GM12878 (cell line): Measurements from ENCODE around the gene ESPNL. TPM values are rescaled to one million over a fixed set of nuclear protein-coding genes. Genes with fewer than 3 reads are reported as not detected.

Experiments used
- ATAC-seq: fragments of 200-7000 bp; cut with Tn5 transposase; 3 replicates; pipeline ENCODE4 v1.9.1; 2020; ENCODE audit warnings: mild to moderate bottlenecking, moderate library complexity
- BruUV-seq: library from RNA; stranded (reverse); fragments of 400-500 nt; replicated peaks from 2 replicates; lab custom pipeline; 2021; lab: Mats Ljungman, UMichigan
- CTCF ChIA-PET: fragments of 300-600 bp; sonication (Branson Sonifier 250); formaldehyde crosslinking; extraction: SDS; loops from one replicate; lab custom pipeline; 2021; ENCODE audit warnings: inconsistent platforms; lab: Yijun Ruan, JAX
- POLR2A ChIA-PET: fragments of 350-600 bp; formaldehyde crosslinking; extraction: SDS; loops from one replicate; lab custom pipeline; 2021; ENCODE audit warnings: inconsistent platforms; lab: Charles Lee
- RAD21 ChIA-PET: fragments of 300-600 bp; sonication (Branson Sonifier 250); formaldehyde crosslinking; loops from one replicate; lab custom pipeline; 2023; ENCODE audit warnings: antibody characterized with exemption; ENCODE audit not compliant: unreplicated experiment; lab: Charles Lee
- SMC1A ChIA-PET: fragments of 300-600 bp; sonication (Branson Sonifier 250); formaldehyde crosslinking; loops from one replicate; lab custom pipeline; 2023; ENCODE audit not compliant: unreplicated experiment, uncharacterized antibody; lab: Charles Lee
- DNase-seq: peaks from one replicate; pipeline ENCODE4 v3.0.0-alpha.2; 2011; ENCODE audit warnings: low read depth, low spot score
- FAIRE-seq: peaks from 3 replicates; lab custom pipeline; 2011; peaks lifted over from hg19 to GRCh38; lab: Jason Lieb, UNC
- H2AFZ ChIP-seq: 2 replicates; pipeline ENCODE4 v1.6.0; 2011; ENCODE audit warnings: low read depth, low read length, control low read depth; ENCODE audit not compliant: control insufficient read depth
- H3K27ac ChIP-seq: 2 replicates; pipeline ENCODE4 v1.5.1; 2011; ENCODE audit warnings: control low read depth; ENCODE audit not compliant: control insufficient read depth, insufficient read depth
- H3K27me3 ChIP-seq, 2 experiments: replicated peaks in 1 of 2; 2 replicates each; pipeline versions ENCODE4 v1.6.0 to v1.6.1; 2011; ENCODE audit warnings: low read length in 1 of 2; ENCODE audit not compliant: control insufficient read depth in 2 of 2, insufficient read depth in 2 of 2
- H3K36me3 ChIP-seq, 2 experiments: 2 replicates each; pipeline ENCODE4 v1.5.1; 2011; ENCODE audit warnings: low read length in 1 of 2; ENCODE audit not compliant: control insufficient read depth in 2 of 2, insufficient read depth in 2 of 2
- H3K4me1 ChIP-seq: 2 replicates; pipeline ENCODE4 v1.6.1; 2011; ENCODE audit warnings: mild to moderate bottlenecking, low read length, moderate library complexity, mixed read lengths; ENCODE audit not compliant: control insufficient read depth, insufficient read depth
- H3K4me2 ChIP-seq: 2 replicates; pipeline ENCODE4 v1.6.0; 2011; ENCODE audit warnings: control low read depth; ENCODE audit not compliant: control insufficient read depth, insufficient read depth
- H3K4me3 ChIP-seq: fragments of 200-600 bp; sonication (generic); 2 replicates; pipeline ENCODE4 v1.5.1; 2016
- H3K79me2 ChIP-seq: 2 replicates; pipeline ENCODE4 v1.6.0; 2011; ENCODE audit warnings: low read length; ENCODE audit not compliant: control insufficient read depth, insufficient read depth
- H3K9ac ChIP-seq: 2 replicates; pipeline ENCODE4 v1.8.0; 2011; ENCODE audit warnings: low read length, control low read depth, mixed read lengths; ENCODE audit not compliant: control insufficient read depth, insufficient read depth
- H3K9me3 ChIP-seq: replicated peaks from 3 replicates; pipeline ENCODE4 v1.5.1; 2011; ENCODE audit warnings: mild to moderate bottlenecking, low read length; ENCODE audit not compliant: control insufficient read depth, insufficient read depth
- H4K20me1 ChIP-seq: 2 replicates; pipeline ENCODE4 v1.6.0; 2011; ENCODE audit not compliant: control insufficient read depth, insufficient read depth
- HDGF ChIP-seq: fragments of 450-650 bp; IDR thresholded peaks from 2 replicates; pipeline ENCODE4 v1.6.1; 2016; ENCODE audit warnings: antibody characterized with exemption
- REST ChIP-seq: IDR thresholded peaks from 2 replicates; pipeline ENCODE4 v1.6.1; 2012; ENCODE audit warnings: mild to moderate bottlenecking, low read depth, low read length
- SUPT20H ChIP-seq: IDR thresholded peaks from 2 replicates; pipeline ENCODE4 v1.6.1; 2011; ENCODE audit warnings: low read depth, mild to moderate bottlenecking, low read length, moderate library complexity, borderline replicate concordance; ENCODE audit not compliant: control insufficient read depth
- TAF1 ChIP-seq: IDR thresholded peaks from 2 replicates; pipeline ENCODE4 v1.6.1; 2011; ENCODE audit warnings: mild to moderate bottlenecking, low read depth, low read length, borderline replicate concordance
- ZNF217 ChIP-seq: fragments of 450-650 bp; IDR thresholded peaks from 2 replicates; pipeline ENCODE4 v1.6.1; 2017; ENCODE audit warnings: antibody characterized with exemption, mild to moderate bottlenecking
- WGBS: methylation state at CpG from one replicate; pipeline ENCODE4 v1.1.6; 2016; ENCODE audit warnings: low lambda C conversion rate; ENCODE audit not compliant: insufficient replicate concordance, insufficient coverage; ENCODE audit errors: missing lambda C conversion rate; 5-methylcytosine and 5-hydroxymethylcytosine counted together
- in situ Hi-C: fragments of 300-500 bp; cut with MboI; formaldehyde crosslinking; loops from 9 replicates; pipeline ENCODE4 v1.14.3; 2018; ENCODE audit warnings: mixed read lengths
- intact Hi-C: fragments of 100-400 bp; cut with micrococcal nuclease; formaldehyde crosslinking; loops from one replicate; pipeline ENCODE4 v1.14.2; 2022; ENCODE audit not compliant: unreplicated experiment
- polyA plus RNA-seq, 11 experiments: library from polyadenylated mRNA; depleted of rRNA in 4 of 11; unstranded in 6 of 11; stranded (reverse) in 5 of 11; fragments of >200 nt; fragmentation: Nextera tagmentation in 4 of 11; fragmentation: Illumina TruSeq in 1 of 11; extraction: Ambion mirVana in 4 of 11; extraction: Trizol in 1 of 11; gene quantifications; 1 replicate in 1 of 11; 2 replicates in 10 of 11; pipeline versions ENCODE4 v1.2.1 to v1.2.3, GENCODE V29; 2011 to 2016; ENCODE audit warnings: inconsistent platforms in 2 of 11, missing spikeins in 2 of 11, low read depth in 1 of 11
- total RNA-seq, 4 experiments: library from RNA; depleted of rRNA in 3 of 4; stranded (reverse); fragments of >200 nt in 3 of 4; fragmentation: Illumina TruSeq in 1 of 4; extraction: Trizol in 1 of 4; gene quantifications; 2 replicates each; pipeline versions ENCODE4 v1.2.1 to v1.2.3, GENCODE V29; 2013 to 2021
- TF ChIP-seq, protein P1 (sequence below): IDR thresholded peaks from 2 replicates; pipeline ENCODE4 v1.6.1; 2012; ENCODE audit warnings: low read depth, low read length, improper control_type of control experiment

ESPNL gene
- total and polyA plus RNA-seq, 10 of the 15 experiments (the other 5 are each of a cell fraction or from before 2014, with no cell fraction given) = 0.05 to 0.94 (median 0.36) TPM; not detected in 3

- H3K36me3 ChIP-seq = no peaks in the 10 kb centered on the region
- FAIRE-seq (no peak), ATAC-seq (no peak)
- in situ Hi-C loops = no loop called here
- H3K9ac ChIP-seq = no peak overlapping the region
- SMC1A ChIA-PET = no interaction called here
- intact Hi-C loops = no loop called here
- no peak overlapping the region for H2AFZ ChIP-seq
- H3K79me2 ChIP-seq = no peaks in the 10 kb centered on the region
- RAD21 ChIA-PET = no interaction called here
- POLR2A ChIA-PET = no interaction called here
- BruUV-seq = no TSS peak
- H3K27ac ChIP-seq = no peak overlapping the region
- TF ChIP-seq HDGF = no peak
- TF ChIP-seq SUPT20H = no peak
- no peak for TF ChIP-seq REST
- no peak for TF ChIP-seq ZNF217
- no peak for TF ChIP-seq TAF1
- TF ChIP-seq, protein P1, sequence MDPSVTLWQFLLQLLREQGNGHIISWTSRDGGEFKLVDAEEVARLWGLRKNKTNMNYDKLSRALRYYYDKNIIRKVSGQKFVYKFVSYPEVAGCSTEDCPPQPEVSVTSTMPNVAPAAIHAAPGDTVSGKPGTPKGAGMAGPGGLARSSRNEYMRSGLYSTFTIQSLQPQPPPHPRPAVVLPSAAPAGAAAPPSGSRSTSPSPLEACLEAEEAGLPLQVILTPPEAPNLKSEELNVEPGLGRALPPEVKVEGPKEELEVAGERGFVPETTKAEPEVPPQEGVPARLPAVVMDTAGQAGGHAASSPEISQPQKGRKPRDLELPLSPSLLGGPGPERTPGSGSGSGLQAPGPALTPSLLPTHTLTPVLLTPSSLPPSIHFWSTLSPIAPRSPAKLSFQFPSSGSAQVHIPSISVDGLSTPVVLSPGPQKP = no peak
- TF ChIP-seq, all 136 proteins: peak for 0
- Histone ChIP-seq H3K4me3 (no peak overlapping the region), H3K4me1 (no peaks in the 10 kb centered on the region), H3K4me2 (no peak overlapping the region), H4K20me1 (no peaks in the 10 kb centered on the region), H3K27me3 (no peaks in the 10 kb centered on the region), H3K9me3 (no peaks in the 10 kb centered on the region; the same call in 2 of the 3 replicates)
- 20% methylated on average over 11 of the region's 11 CpGs for WGBS
- no peak for DNase-seq
- CTCF ChIA-PET = no interaction called here
Observed at GRCh38 chr2:238117199-238118154, 17.3 kb downstream of the ESPNL start.
